GM19452 (cell line): Measurements from ENCODE around the gene DUSP28.

Source experiments
- ATAC-seq: cut with Tn5 transposase; IDR thresholded peaks from one replicate; pipeline ENCODE4 v1.9.1; 2021; ENCODE audit not compliant: unreplicated experiment

DUSP28 gene

DNA sequence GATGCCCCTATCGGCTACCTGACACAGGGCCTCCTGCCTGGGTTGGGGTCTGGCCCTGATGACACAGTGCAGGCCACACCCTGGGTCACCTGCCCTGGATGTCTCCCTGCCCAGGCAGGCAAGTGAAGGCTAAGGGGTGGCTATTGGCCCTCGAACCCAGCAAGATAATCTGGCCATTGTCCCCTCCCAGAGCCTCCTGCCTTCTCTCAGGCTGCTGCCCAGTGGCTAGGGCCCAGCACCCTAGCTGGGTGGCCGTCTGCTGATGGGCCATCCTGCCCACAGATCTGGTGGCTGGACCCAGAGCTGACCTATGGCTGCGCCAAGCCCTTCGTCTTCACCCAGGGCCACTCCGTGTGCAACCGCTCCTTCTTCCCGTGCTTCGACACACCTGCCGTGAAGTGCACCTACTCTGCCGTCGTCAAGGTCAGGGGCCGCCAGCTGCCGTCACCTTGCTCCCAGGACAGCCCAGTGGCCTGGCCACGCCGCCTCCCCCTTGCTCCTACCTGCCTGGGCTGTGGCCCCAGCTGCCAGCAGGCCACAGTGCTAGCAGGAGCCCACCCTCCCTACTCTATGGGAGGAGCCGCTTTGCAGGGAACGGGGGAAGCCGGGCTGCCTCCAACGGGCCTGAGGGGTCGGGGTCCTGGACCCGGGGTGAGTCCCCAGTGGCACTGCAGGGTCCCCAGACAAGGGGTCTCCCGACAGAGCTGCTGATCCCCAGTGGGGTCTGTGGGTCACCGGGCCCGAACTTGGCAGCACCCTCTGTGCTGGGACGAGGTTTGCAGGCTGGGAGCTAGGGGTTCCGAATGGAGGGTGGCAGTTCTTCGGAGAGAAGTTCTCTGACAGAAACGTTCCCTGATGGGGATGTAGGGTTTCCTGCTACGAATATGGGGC lies 12.2 kb downstream of the DUSP28 start:
- no peak for ATAC-seq

DNA sequence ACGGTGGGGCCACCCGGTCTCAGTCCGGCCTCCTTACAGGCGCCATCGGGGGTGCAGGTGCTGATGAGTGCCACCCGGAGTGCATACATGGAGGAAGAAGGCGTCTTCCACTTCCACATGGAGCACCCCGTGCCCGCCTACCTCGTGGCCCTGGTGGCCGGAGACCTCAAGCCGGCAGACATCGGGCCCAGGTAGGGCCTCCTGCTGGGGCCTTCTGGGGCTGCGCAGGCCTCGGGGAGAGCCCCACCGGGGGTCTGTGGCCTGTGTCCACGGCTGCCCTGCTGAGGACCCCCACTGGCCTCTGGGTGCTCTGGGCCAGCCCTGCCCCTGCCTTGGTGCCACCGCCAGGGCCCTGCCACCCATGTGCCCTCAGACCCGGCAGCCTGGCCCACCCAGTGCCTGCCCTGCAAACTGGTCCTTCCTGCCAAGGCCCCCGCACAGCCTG lies 12.9 kb downstream of the DUSP28 start:
- no peak for ATAC-seq

DNA sequence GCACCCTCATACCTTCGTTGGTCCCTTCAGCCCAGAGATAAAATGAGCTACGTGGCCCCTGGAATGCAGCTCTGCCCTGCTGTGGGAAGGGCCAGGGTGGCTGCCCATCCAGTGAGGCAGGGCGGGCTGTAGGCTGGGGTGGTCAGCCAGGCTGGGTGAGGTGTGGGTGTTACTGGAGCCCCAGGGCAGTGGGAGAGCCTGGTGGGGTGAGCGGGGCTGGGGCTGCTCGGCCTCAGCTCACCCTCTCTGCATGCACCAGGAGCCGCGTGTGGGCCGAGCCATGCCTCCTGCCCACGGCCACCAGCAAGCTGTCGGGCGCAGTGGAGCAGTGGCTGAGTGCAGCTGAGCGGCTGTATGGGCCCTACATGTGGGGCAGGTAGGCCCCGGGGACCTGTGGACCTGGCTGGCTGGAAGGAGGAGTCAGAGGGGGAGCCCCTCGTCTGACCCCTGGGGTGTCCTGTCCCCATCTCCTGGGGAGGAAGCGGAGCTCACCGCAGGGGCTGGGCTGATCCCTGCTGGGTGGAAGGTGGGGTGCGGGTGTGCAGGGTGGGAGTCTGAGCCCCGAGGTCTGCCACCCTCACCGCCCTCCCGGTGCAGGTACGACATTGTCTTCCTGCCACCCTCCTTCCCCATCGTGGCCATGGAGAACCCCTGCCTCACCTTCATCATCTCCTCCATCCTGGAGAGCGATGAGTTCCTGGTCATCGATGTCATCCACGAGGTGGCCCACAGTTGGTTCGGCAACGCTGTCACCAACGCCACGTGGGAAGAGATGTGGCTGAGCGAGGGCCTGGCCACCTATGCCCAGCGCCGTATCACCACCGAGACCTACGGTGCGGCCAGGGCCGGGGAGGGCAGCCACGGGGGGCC lies 13.6 kb downstream of the DUSP28 start:
- ATAC-seq, result no peak

DNA sequence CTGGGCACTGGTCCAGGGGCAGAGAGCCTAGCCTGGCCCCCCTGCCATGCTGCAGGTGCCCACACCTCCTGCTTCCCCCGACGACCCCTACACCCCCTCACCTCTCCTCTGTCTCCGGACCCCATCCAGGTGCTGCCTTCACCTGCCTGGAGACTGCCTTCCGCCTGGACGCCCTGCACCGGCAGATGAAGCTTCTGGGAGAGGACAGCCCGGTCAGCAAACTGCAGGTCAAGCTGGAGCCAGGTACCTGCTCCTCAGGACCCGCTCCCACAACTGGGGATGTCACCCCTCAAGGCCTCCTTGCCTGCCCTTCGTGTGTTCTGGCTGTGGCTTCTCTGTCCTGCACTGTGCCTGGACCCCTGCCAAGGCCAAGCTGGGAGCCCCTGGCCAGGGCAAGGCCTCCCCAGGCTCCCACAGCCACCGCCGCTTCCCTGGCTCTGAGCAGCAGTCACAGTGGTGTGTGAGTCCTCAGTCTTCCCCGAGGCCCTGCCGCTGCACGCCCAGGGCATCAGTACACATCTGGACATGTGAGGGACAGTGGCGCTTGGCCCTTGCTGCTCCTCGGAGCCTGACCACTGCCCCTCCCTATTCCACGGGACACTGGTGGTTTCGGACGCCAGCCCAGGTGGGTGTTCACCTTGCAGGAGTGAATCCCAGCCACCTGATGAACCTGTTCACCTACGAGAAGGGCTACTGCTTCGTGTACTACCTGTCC lies 14.4 kb downstream of the DUSP28 start:
- no peak for ATAC-seq

DNA sequence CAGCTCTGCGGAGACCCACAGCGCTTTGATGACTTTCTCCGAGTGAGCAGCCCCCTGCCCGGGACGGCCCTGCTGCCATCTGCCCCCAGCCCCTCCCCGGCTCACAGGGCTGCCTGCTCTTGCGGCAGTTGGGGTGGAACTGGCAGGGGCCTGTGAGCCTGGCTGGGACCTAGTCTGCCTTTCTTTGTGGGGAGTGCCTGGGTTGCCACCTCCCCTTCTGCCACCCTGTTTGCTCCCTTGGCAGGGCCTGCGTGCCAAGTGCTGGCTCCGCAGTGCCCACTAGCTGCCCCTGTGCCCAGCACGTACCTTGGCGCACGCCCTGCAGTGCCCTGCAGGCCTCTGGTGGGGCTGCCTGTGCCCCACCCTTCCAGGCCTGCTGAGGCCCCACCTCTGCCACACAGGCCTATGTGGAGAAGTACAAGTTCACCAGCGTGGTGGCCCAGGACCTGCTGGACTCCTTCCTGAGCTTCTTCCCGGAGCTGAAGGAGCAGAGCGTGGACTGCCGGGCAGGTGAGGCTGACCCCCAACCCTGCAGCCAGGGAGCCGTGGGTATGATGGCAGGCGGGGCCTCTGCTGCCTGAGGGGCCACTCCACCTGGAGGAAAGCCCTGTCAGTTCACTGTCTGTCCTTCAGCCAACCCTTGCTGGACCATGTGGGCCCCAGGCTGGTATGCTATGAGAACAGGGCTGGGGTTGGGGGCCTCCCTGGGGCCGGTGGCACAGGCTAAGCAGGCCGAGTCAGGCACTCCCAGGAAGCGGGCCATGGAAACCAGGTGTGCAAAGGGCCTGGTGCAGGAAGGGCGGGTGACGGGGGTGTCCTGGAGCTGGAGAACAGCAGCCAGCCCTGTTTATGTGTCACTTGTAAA lies 15.2 kb downstream of the DUSP28 start:
- no peak for ATAC-seq

- no peak for ATAC-seq
These were observed 15.9 kb downstream of the DUSP28 start for GRCh38 chr2:240576036-240576435.

- no peak for ATAC-seq
These were observed 16.5 kb downstream of the DUSP28 start for GRCh38 chr2:240576436-240577205.

- ATAC-seq, result no peak
These were observed 17.3 kb downstream of the DUSP28 start for GRCh38 chr2:240577281-240578109.

GRCh38 chr2:240578110-240578450 lies 17.9 kb downstream of the DUSP28 start:
- no peak for ATAC-seq

DNA sequence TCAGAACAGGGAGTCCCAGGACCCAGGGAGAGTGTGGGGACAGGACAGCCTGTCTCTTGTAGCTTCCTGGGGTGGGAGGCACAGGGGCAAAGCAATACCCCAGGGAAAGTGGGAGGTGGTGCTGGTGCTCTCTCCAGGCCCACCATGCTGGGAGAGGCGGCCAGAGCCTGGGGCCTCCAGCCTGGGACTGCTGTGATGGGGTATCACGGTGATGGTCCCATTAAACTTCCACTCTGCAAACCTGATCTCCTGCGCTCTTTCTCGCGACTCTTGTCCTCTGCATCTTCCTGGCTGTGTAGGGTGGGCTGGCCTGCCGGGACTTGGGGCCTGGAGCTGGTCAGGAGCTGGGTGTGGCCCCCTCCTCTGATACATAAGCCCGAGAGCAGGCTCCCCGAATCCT lies 18.3 kb downstream of the DUSP28 start:
- no peak for ATAC-seq

DNA sequence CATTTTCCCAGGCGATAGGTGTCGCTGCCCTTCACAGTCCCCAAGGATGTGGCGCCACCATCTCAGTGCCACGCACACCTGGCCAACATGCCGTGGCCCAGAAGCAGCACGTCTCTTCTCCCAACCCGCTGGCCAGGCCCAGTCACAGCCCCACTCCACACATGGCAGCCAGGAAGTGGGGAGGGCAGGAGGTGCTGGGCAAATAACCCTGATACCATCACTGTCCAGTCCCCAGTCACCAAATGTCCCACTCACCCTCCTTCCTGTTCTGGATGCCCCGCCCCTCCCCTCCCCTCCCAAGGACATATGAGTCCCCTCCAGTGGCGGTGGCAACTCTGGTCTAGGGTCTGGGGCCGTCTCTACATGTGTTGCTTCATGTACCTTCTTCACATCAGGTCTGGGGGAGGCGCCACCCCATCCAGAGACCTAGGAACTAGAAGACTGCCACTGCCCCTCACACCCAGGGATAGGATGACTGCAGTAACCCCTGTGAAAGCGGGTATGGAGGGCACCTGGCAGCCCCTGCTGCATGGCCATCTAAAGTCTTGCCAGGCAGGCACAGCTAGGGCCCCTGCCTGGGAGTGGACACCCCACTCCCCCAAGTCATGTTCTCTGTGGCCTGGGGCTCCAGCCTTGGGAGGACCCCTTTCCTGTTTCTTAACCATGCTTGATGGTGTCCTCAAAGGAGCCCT lies 19.1 kb downstream of the DUSP28 start:
- no peak for ATAC-seq

DNA sequence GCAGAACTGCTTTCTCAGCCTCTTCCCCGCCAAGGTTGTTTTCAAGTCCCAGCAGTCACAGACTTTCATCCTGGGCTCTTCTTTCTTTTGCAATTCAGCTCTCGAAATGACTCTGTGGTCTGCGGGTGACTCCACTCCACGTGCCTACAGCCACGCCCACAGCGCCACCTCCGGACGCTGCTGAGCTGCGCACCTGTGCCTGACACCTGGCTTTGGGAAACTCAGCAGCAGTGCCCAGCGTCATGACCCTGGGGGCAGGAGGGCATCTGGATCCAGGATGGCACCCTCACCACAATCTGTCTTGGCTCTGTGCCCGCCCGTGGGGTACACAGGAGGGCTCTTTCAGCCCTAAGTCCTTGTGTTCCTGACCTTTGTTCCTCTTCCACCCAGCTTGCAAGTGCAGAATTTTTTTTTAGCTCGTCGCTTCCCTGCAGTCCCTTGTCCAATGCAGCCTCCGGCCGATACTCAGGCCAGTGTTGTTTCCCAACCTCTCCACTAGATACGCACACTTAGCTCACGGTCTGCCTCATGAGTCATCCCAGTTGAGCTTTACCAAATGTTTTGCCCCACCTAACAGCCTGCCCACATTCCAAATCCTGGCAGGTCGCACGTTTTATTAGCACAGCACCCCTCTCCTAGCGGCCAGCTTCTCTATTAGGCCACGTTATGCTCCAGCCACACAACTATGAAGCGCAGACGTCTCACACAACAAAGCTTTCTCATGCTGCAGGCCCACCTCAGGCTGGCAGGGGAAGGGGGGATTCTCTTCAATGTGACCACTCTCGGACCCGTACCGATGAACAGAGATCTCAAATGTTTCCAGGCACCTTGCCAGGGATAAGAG lies 19.8 kb downstream of the DUSP28 start:
- no peak for ATAC-seq

DNA sequence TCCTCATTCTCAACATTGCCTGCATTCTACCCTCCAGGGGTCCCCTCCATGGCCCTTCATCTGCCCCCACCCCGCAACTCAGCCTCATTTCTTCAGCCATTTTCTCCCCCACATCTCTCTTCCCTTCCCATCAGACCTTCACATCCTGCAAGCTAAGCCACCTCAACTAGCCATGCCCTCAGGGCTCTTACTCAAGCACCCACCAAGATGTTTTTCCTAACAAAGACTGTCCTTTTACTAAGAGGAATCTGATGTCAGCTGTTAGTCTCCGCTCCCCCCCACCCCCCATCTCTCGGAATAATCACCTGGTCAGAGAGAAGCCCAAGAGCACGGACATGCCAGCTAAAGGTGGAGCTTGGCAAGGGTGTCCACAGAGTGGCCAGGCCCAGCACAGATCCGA lies 21.7 kb downstream of the DUSP28 start:
- no peak for ATAC-seq

- ATAC-seq, result no peak
These were observed 22.6 kb downstream of the DUSP28 start for GRCh38 chr2:240582781-240583180.

- no peak for ATAC-seq
These were observed 23.6 kb downstream of the DUSP28 start for GRCh38 chr2:240583774-240584173.

DNA sequence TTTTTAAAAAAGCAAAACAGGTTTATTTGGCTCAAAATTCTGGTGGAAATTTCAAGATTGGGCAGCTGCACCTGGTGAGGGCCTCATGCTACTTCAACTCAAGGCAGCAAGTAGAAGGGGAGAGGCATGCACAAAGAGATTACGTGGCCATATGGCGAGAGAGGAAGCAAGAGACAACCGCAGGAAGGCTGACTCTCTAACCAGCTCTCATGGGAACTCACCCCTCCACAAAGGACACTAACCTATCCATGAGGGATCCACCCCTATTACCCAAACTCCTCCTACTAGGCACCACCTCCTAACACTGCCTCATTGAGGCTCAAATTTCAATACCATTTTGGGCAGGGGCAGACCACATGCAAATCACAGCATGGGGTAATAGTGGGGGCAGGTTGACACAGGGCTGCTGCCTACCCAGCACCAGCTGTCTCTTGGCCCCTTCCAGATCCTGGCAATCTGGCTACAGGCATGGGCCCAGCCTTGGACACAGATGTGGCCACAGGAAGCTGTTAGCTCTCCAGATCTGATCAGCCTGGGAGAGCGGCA lies 24.4 kb downstream of the DUSP28 start:
- ATAC-seq, result peak; percentile 54

GRCh38 chr2:240585101-240585500 lies 24.9 kb downstream of the DUSP28 start:
- ATAC-seq, result peak; percentile 31
